Peyer's patch (tissue), 4 donors: ENCODE results near the gene GMEB1.

Experiments used
- POLR2A ChIP-seq, 2 donors: fragments of 450-650 bp; IDR thresholded peaks; one replicate each; pipeline ENCODE4 v1.5.1; 2017; ENCODE audit warnings: antibody characterized with exemption in 2 of 2, mild to moderate bottlenecking in 2 of 2, moderate library complexity in 2 of 2
- TF ChIP-seq, protein P1 (sequence below), 6 experiments: fragments of 450-650 bp in 4 of 6; fragments of 200-600 bp in 2 of 6; sonication (generic) in 1 of 6; IDR thresholded peaks; one replicate each; pipeline ENCODE4 v1.5.1; 2017 to 2019; ENCODE audit warnings: antibody characterized with exemption in 6 of 6, mild to moderate bottlenecking in 3 of 6, moderate library complexity in 1 of 6

- TF ChIP-seq, protein P1, sequence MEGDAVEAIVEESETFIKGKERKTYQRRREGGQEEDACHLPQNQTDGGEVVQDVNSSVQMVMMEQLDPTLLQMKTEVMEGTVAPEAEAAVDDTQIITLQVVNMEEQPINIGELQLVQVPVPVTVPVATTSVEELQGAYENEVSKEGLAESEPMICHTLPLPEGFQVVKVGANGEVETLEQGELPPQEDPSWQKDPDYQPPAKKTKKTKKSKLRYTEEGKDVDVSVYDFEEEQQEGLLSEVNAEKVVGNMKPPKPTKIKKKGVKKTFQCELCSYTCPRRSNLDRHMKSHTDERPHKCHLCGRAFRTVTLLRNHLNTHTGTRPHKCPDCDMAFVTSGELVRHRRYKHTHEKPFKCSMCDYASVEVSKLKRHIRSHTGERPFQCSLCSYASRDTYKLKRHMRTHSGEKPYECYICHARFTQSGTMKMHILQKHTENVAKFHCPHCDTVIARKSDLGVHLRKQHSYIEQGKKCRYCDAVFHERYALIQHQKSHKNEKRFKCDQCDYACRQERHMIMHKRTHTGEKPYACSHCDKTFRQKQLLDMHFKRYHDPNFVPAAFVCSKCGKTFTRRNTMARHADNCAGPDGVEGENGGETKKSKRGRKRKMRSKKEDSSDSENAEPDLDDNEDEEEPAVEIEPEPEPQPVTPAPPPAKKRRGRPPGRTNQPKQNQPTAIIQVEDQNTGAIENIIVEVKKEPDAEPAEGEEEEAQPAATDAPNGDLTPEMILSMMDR (IDR thresholded peaks at IDR 0.05), result no peak
- no peak for TF ChIP-seq POLR2A (IDR thresholded peaks at IDR 0.05)
Measured at GRCh38 chr1:28735961-28736449, 67.4 kb downstream of the GMEB1 start.
